Fibroblast of skin of left biceps (primary cell): ENCODE data around the gene SPEF2.

Source experiments
- DNase-seq, 2 experiments: peaks; one replicate each; pipeline ENCODE4 v3.0.0-alpha.2; 2013; ENCODE audit warnings: low read depth in 2 of 2

The SPEF2 gene

GRCh38 chr5:35778259-35778769, 160.7 kb downstream of the SPEF2 start:
- no peak for DNase-seq

GRCh38 chr5:35780236-35780635, 162.6 kb downstream of the SPEF2 start:
- no peak for DNase-seq

GRCh38 chr5:35781181-35781790, 163.6 kb downstream of the SPEF2 start:
- DNase-seq, result no peak

GRCh38 chr5:35783551-35783950, 165.9 kb downstream of the SPEF2 start:
- no peak for DNase-seq

GRCh38 chr5:35785601-35786085, 168.0 kb downstream of the SPEF2 start:
- DNase-seq, result no peak

GRCh38 chr5:35788724-35789123, 171.1 kb downstream of the SPEF2 start:
- no peak for DNase-seq

GRCh38 chr5:35789732-35790456, 172.2 kb downstream of the SPEF2 start:
- DNase-seq, result peak in 1 of 2 experiments; percentile 38

- no peak for DNase-seq
These were observed 172.8 kb downstream of the SPEF2 start for GRCh38 chr5:35790457-35790822.

GRCh38 chr5:35794328-35794619, 176.6 kb downstream of the SPEF2 start:
- DNase-seq, result no peak

GRCh38 chr5:35794684-35795375, 177.2 kb downstream of the SPEF2 start:
- DNase-seq, result no peak

- no peak for DNase-seq
These were observed 181.5 kb downstream of the SPEF2 start for GRCh38 chr5:35799181-35799580.

GRCh38 chr5:35799753-35800152, 182.1 kb downstream of the SPEF2 start:
- no peak for DNase-seq

- peak; percentile 56 to 57 for DNase-seq
These were observed 185.6 kb downstream of the SPEF2 start for GRCh38 chr5:35803191-35803651.

GRCh38 chr5:35804201-35804653, 186.6 kb downstream of the SPEF2 start:
- DNase-seq, result no peak

GRCh38 chr5:35804841-35805240, 187.2 kb downstream of the SPEF2 start:
- DNase-seq, result no peak

GRCh38 chr5:35810601-35811000, 192.9 kb downstream of the SPEF2 start:
- no peak for DNase-seq

GRCh38 chr5:35811108-35811741, 193.6 kb downstream of the SPEF2 start:
- DNase-seq, result no peak

GRCh38 chr5:35813521-35813920, 195.9 kb downstream of the SPEF2 start:
- no peak for DNase-seq

- no peak for DNase-seq
These were observed 197.7 kb downstream of the SPEF2 start for GRCh38 chr5:35815089-35815936.

GRCh38 chr5:35816881-35817521, 199.3 kb downstream of the SPEF2 start:
- DNase-seq, result no peak

- DNase-seq, result no peak
These were observed 201.4 kb downstream of the SPEF2 start for GRCh38 chr5:35819026-35819425.
